HEK293T (cell line): ENCODE measurements around the gene LIMCH1.

Experiments used
- CTBP1 ChIP-seq: fragments of 450-650 bp; IDR thresholded peaks from 2 replicates; pipeline ENCODE4 v1.6.1; 2016; ENCODE audit warnings: borderline replicate concordance
- FOXA1 ChIP-seq: fragments of 450-650 bp; IDR thresholded peaks from 2 replicates; pipeline ENCODE4 v1.6.1; 2016; ENCODE audit warnings: mild to moderate bottlenecking
- FOXM1 ChIP-seq: fragments of 450-650 bp; IDR thresholded peaks from 2 replicates; pipeline ENCODE4 v1.6.1; 2017; ENCODE audit warnings: mild to moderate bottlenecking, borderline replicate concordance
- HDGF ChIP-seq: fragments of 450-650 bp; IDR thresholded peaks from 2 replicates; pipeline ENCODE4 v1.6.1; 2017; ENCODE audit warnings: antibody characterized with exemption, borderline replicate concordance
- NFRKB ChIP-seq: fragments of 450-650 bp; IDR thresholded peaks from 2 replicates; pipeline ENCODE4 v1.6.1; 2016; ENCODE audit warnings: mild to moderate bottlenecking, moderate library complexity
- PKNOX1 ChIP-seq: fragments of 450-650 bp; IDR thresholded peaks from 2 replicates; pipeline ENCODE4 v1.6.1; 2016
- SUZ12 ChIP-seq: fragments of 450-650 bp; IDR thresholded peaks from 2 replicates; pipeline ENCODE4 v1.6.1; 2016; ENCODE audit warnings: mild to moderate bottlenecking
- TARDBP ChIP-seq: fragments of 450-650 bp; IDR thresholded peaks from 2 replicates; pipeline ENCODE4 v1.6.1; 2016

- TF ChIP-seq CTBP1: no peak
- no peak for TF ChIP-seq SUZ12
- no peak for TF ChIP-seq PKNOX1
- TF ChIP-seq NFRKB: no peak
- no peak for TF ChIP-seq HDGF
- TF ChIP-seq FOXM1: no peak
- no peak for TF ChIP-seq FOXA1
- no peak for TF ChIP-seq TARDBP
Observed at GRCh38 chr4:41512136-41512535, 25.8 kb upstream of the LIMCH1 start.
